ENCODE results near the gene TM9SF2.

Gene TM9SF2

GRCh38 chr13:99577934-99578917, 77.0 kb downstream of the TM9SF2 start:
- no peak for DNase-seq (ENCODE audit: low read depth)

- DNase-seq (ENCODE audit: low read depth): no peak
Observed at GRCh38 chr13:99580500-99581268, 79.4 kb downstream of the TM9SF2 start.

GRCh38 chr13:99582511-99582910, 81.2 kb downstream of the TM9SF2 start:
- no peak for DNase-seq (ENCODE audit: low read depth)

GRCh38 chr13:99585609-99586008, 84.3 kb downstream of the TM9SF2 start:
- DNase-seq (ENCODE audit: low read depth): no peak

- DNase-seq (ENCODE audit: low read depth): no peak
Observed at GRCh38 chr13:99587021-99587420, 85.7 kb downstream of the TM9SF2 start.

GRCh38 chr13:99587893-99588606, 86.8 kb downstream of the TM9SF2 start:
- no peak for DNase-seq (ENCODE audit: low read depth)

- no peak for DNase-seq (ENCODE audit: low read depth)
Observed at GRCh38 chr13:99589575-99589974, 88.3 kb downstream of the TM9SF2 start.

- no peak for DNase-seq (ENCODE audit: low read depth)
Observed at GRCh38 chr13:99590519-99591011, 89.3 kb downstream of the TM9SF2 start.

GRCh38 chr13:99596180-99596579, 94.9 kb downstream of the TM9SF2 start:
- no peak for DNase-seq (ENCODE audit: low read depth)

- DNase-seq (ENCODE audit: low read depth): no peak
Observed at GRCh38 chr13:99600318-99600717, 99.0 kb downstream of the TM9SF2 start.

- DNase-seq (ENCODE audit: low read depth): no peak
Observed at GRCh38 chr13:99601535-99601934, 100.3 kb downstream of the TM9SF2 start.

- no peak for DNase-seq (ENCODE audit: low read depth)
Observed at GRCh38 chr13:99604636-99605035, 103.4 kb downstream of the TM9SF2 start.

- peak; percentile 15 for DNase-seq (ENCODE audit: low read depth)
Observed at GRCh38 chr13:99605420-99606323, 104.4 kb downstream of the TM9SF2 start.

- peak; percentile 88 for DNase-seq (ENCODE audit: low read depth)
Observed at GRCh38 chr13:99606324-99607066, 105.2 kb downstream of the TM9SF2 start, which contains the start of gene CLYBL. TSS of gene CLYBL (plus strand) at chr13:99606690.

- DNase-seq (ENCODE audit: low read depth): no peak
Observed at GRCh38 chr13:99608345-99608744, 107.1 kb downstream of the TM9SF2 start.

GRCh38 chr13:99610702-99611289, 109.5 kb downstream of the TM9SF2 start:
- no peak for DNase-seq (ENCODE audit: low read depth)

Data from activated gamma-delta T cell treated with anti-CD3 and anti-CD28 coated beads, Interleukin-2, amount 50 U/mL, for 16 hours (primary cell).